HUES64 (cell line): Measurements from ENCODE around the gene AIPL1.

ENCODE experiments used
- H3K27ac ChIP-seq: 2 replicates; pipeline ENCODE4 v1.7.0; 2013; ENCODE audit warnings: low read depth, low read length, inconsistent platforms
- H3K27me3 ChIP-seq: 2 replicates; pipeline ENCODE4 v1.6.1; 2013; ENCODE audit warnings: mild to moderate bottlenecking, low read length; ENCODE audit not compliant: insufficient read depth
- H3K36me3 ChIP-seq: 2 replicates; pipeline ENCODE4 v1.6.1; 2013; ENCODE audit warnings: mild to moderate bottlenecking, low read length; ENCODE audit not compliant: insufficient read depth
- H3K4me1 ChIP-seq: 2 replicates; pipeline ENCODE4 v1.6.1; 2013; ENCODE audit warnings: mild to moderate bottlenecking, low read length, moderate library complexity; ENCODE audit not compliant: insufficient read depth
- H3K4me3 ChIP-seq: 2 replicates; pipeline ENCODE4 v1.5.1; 2013; ENCODE audit warnings: mild to moderate bottlenecking, low read length, moderate library complexity
- H3K9ac ChIP-seq: 2 replicates; pipeline ENCODE4 v1.6.1; 2013; ENCODE audit warnings: mild to moderate bottlenecking, low read depth, low read length
- H3K9me3 ChIP-seq: 2 replicates; pipeline ENCODE4 v1.6.1; 2013; ENCODE audit warnings: low read depth, low read length; ENCODE audit not compliant: insufficient read depth
- WGBS: fragments of 150-250, 120-280 bp; methylation state at CpG from one replicate; pipeline ENCODE4 v1.1.7; 2013; ENCODE audit warnings: missing lambda C conversion rate; 5-methylcytosine and 5-hydroxymethylcytosine counted together

AIPL1 gene

GRCh38 chr17:6408735-6409134 lies 26.2 kb downstream of the AIPL1 start:
- H3K4me3 ChIP-seq, result no peak overlapping the region
- H3K9ac ChIP-seq, result no peak overlapping the region
- WGBS, result 91% methylated on average over 10 of the region's 10 CpGs
- H3K9me3 ChIP-seq, result no peaks in the 10 kb centered on the region
- H3K36me3 ChIP-seq, result no peaks in the 10 kb centered on the region
- H3K27me3 ChIP-seq, result no peaks in the 10 kb centered on the region
- no peak overlapping the region for H3K27ac ChIP-seq
- no peaks in the 10 kb centered on the region for H3K4me1 ChIP-seq

GRCh38 chr17:6408276-6408675 lies 26.6 kb downstream of the AIPL1 start:
- 92% methylated on average over 6 of the region's 6 CpGs for WGBS
- H3K27me3 ChIP-seq, result no peaks in the 10 kb centered on the region
- H3K4me1 ChIP-seq, result no peaks in the 10 kb centered on the region
- H3K36me3 ChIP-seq, result no peaks in the 10 kb centered on the region
- no peak overlapping the region for H3K4me3 ChIP-seq
- no peaks in the 10 kb centered on the region for H3K9me3 ChIP-seq
- H3K27ac ChIP-seq, result no peak overlapping the region
- H3K9ac ChIP-seq, result no peak overlapping the region

GRCh38 chr17:6402258-6402657 lies 32.7 kb downstream of the AIPL1 start:
- Histone ChIP-seq H3K4me1 (no peaks in the 10 kb centered on the region), H3K27ac (no peak overlapping the region), H3K27me3 (no peaks in the 10 kb centered on the region), H3K9ac (no peak overlapping the region), H3K4me3 (no peak overlapping the region), H3K36me3 (no peaks in the 10 kb centered on the region), H3K9me3 (no peaks in the 10 kb centered on the region)
- WGBS, result 96% methylated on average over 6 of the region's 6 CpGs

- no peaks in the 10 kb centered on the region for H3K9me3 ChIP-seq
- peaks cover 9% of the 10 kb centered on the region for H3K4me1 ChIP-seq
- no peaks in the 10 kb centered on the region for H3K36me3 ChIP-seq
- 92% methylated on average over 2 of the region's 2 CpGs for WGBS
- no peak overlapping the region for H3K27ac ChIP-seq
- no peak overlapping the region for H3K4me3 ChIP-seq
- no peak overlapping the region for H3K9ac ChIP-seq
- no peaks in the 10 kb centered on the region for H3K27me3 ChIP-seq
Observed at GRCh38 chr17:6398955-6399354, 36.0 kb downstream of the AIPL1 start.

GRCh38 chr17:6394055-6394606 lies 40.8 kb downstream of the AIPL1 start:
- WGBS, result 55% methylated on average over 8 of the region's 8 CpGs

GRCh38 chr17:6393351-6393952 lies 41.5 kb downstream of the AIPL1 start:
- Histone ChIP-seq H3K9me3 (no peaks in the 10 kb centered on the region), H3K4me1 (peaks cover 16% of the 10 kb centered on the region), H3K27me3 (no peaks in the 10 kb centered on the region), H3K4me3 (no peak overlapping the region), H3K36me3 (no peaks in the 10 kb centered on the region), H3K9ac (no peak overlapping the region), H3K27ac (0 out of 2 replicates have a peak overlapping the region, but pooled peaks have one; percentile 40)
- WGBS, result 71% methylated on average over 15 of the region's 15 CpGs

More at GRCh38 chr17:6394055-6394606, 40.8 kb downstream of the AIPL1 start:
- Histone ChIP-seq H3K9ac (no peak overlapping the region), H3K9me3 (no peaks in the 10 kb centered on the region), H3K4me3 (no peak overlapping the region), H3K4me1 (peaks cover 16% of the 10 kb centered on the region), H3K36me3 (no peaks in the 10 kb centered on the region), H3K27me3 (no peaks in the 10 kb centered on the region), H3K27ac (no peak overlapping the region)

GRCh38 chr17:6392609-6393350 lies 42.1 kb downstream of the AIPL1 start:
- Histone ChIP-seq H3K27ac (0 out of 2 replicates have a peak overlapping the region, but pooled peaks have one; percentile 40), H3K36me3 (no peaks in the 10 kb centered on the region), H3K27me3 (no peaks in the 10 kb centered on the region), H3K4me1 (peaks cover 16% of the 10 kb centered on the region), H3K9ac (no peak overlapping the region), H3K9me3 (no peaks in the 10 kb centered on the region), H3K4me3 (no peak overlapping the region)
- 85% methylated on average over 13 of the region's 13 CpGs for WGBS

GRCh38 chr17:6388416-6388815 lies 46.5 kb downstream of the AIPL1 start:
- Histone ChIP-seq H3K4me3 (no peak overlapping the region), H3K9me3 (no peaks in the 10 kb centered on the region), H3K27ac (no peak overlapping the region), H3K27me3 (no peaks in the 10 kb centered on the region), H3K9ac (no peak overlapping the region), H3K36me3 (no peaks in the 10 kb centered on the region), H3K4me1 (peaks cover 1% of the 10 kb centered on the region; the same call in 1 of the 2 replicates)
- 94% methylated on average over 11 of the region's 11 CpGs for WGBS

- H3K4me3 ChIP-seq, result no peak overlapping the region
- H3K27ac ChIP-seq, result no peak overlapping the region
- H3K36me3 ChIP-seq, result no peaks in the 10 kb centered on the region
- H3K9ac ChIP-seq, result no peak overlapping the region
- WGBS, result 89% methylated on average over 8 of the region's 8 CpGs
- H3K9me3 ChIP-seq, result no peaks in the 10 kb centered on the region
- H3K27me3 ChIP-seq, result no peaks in the 10 kb centered on the region
- H3K4me1 ChIP-seq, result no peaks in the 10 kb centered on the region
Observed at GRCh38 chr17:6387858-6388257, 47.1 kb downstream of the AIPL1 start.

- Histone ChIP-seq H3K9me3 (no peaks in the 10 kb centered on the region), H3K36me3 (no peaks in the 10 kb centered on the region), H3K4me1 (no peaks in the 10 kb centered on the region), H3K9ac (no peak overlapping the region), H3K27me3 (no peaks in the 10 kb centered on the region), H3K4me3 (no peak overlapping the region), H3K27ac (no peak overlapping the region)
- WGBS, result 93% methylated on average over 4 of the region's 4 CpGs
Observed at GRCh38 chr17:6387442-6387841, 47.5 kb downstream of the AIPL1 start.

- H3K9me3 ChIP-seq, result no peaks in the 10 kb centered on the region
- no peaks in the 10 kb centered on the region for H3K4me1 ChIP-seq
- no peaks in the 10 kb centered on the region for H3K36me3 ChIP-seq
- no peaks in the 10 kb centered on the region for H3K27me3 ChIP-seq
- no peak overlapping the region for H3K9ac ChIP-seq
- no peak overlapping the region for H3K27ac ChIP-seq
- no peak overlapping the region for H3K4me3 ChIP-seq
- WGBS, result 92% methylated on average over 9 of the region's 9 CpGs
Observed at GRCh38 chr17:6386041-6386630, 48.8 kb downstream of the AIPL1 start.
